ENCODE results near the gene RALGPS1.

GRCh38 chr9:126907058-126907457 lies 7.5 kb upstream of the RALGPS1 start:
- TF ChIP-seq CTCF (IDR thresholded peaks at IDR 0.05; ENCODE audit: insufficient read depth, low read length): no peak
- TF ChIP-seq POLR2AphosphoS5 (IDR thresholded peaks at IDR 0.05; ENCODE audit: low read depth): no peak
- no peak for TF ChIP-seq GABPA (IDR thresholded peaks at IDR 0.05; ENCODE audit: low read depth)
- no peak for TF ChIP-seq REST (IDR thresholded peaks at IDR 0.05; ENCODE audit: insufficient replicate concordance, low read depth)
- TF ChIP-seq SPI1 (IDR thresholded peaks at IDR 0.05; ENCODE audit: borderline replicate concordance, low read depth): no peak
